ENCODE data around the gene OR51V1.
"Not testable (repeated sequence)": the region's sequence is repeated elsewhere in the genome, so short reads cannot be mapped to it uniquely, and the experiment has no call there.

Gene OR51V1

GRCh38 chr11:5174934-5175333 is 25.5 kb downstream of the OR51V1 start:
- in situ Hi-C loops (cut with MboI; ENCODE audit: low sequenced_read_pairs) = no loop called here

DNA sequence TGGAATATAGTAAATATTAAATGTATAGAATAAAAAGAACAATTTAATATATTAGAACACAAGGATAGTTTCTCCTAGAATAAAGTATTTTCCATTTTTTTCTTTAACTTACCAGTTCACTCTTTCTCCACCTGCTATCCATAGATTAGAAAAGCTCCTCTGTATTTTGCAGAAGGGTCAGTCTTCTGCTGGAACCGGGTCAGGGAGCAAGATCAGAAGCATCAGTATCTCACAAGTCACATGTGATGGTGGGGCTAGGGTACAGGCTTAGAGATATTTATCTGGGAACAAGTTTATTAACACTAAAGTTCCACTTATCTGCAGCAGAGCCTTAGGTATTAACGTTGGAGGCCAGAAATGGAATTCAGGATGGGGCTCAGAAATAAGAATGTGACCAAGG is 28.6 kb downstream of the OR51V1 start:
- in situ Hi-C loops (cut with MboI; ENCODE audit: low sequenced_read_pairs) = no loop called here

- in situ Hi-C loops (cut with MboI; ENCODE audit: low sequenced_read_pairs) = not testable (repeated sequence)
Observed at GRCh38 chr11:5165898-5166297, 34.6 kb downstream of the OR51V1 start.

DNA sequence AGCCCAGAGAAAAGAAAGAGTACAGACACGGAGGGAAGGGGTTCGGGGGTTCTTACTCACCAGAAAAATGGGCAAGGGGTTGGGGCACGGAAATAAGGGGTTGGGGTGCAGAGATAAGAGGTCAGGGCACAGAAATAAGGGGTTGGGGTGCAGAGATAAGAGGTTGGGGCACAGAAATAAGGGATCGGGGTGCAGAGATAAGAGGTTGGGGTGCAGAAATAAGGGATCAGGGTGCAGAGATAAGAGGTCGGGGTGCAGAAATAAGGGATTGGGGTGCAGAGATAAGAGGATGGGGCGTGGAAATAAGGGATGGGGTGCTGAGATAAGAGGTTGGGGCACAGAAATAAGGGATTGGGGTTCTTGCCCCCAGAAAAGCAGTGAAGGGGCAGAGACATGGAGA is 35.7 kb downstream of the OR51V1 start:
- in situ Hi-C loops (cut with MboI; ENCODE audit: low sequenced_read_pairs) = not testable (repeated sequence)

GRCh38 chr11:5161045-5161444 is 39.4 kb downstream of the OR51V1 start:
- in situ Hi-C loops (cut with MboI; ENCODE audit: low sequenced_read_pairs) = not testable (repeated sequence)

DNA sequence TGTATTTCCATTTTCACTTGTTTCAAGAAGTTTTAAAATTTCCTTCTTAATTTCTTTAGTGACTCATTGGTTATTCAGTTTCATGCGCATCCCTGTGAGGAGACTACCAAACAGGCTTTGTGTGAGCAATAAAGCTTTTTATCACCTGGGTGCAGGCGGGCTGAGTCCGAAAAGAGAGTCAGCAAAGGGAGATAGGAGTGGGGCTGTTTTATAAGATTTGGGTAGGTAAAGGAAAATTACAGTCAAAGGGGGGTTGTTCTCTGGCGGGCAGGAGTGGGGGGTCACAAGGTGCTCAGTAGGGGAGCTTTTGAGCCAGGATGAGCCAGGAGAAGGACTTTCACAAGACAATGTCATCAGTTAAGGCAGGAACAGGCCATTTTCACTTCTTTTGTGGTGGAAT is 40.3 kb downstream of the OR51V1 start:
- in situ Hi-C loops (cut with MboI; ENCODE audit: low sequenced_read_pairs) = not testable (repeated sequence)

DNA sequence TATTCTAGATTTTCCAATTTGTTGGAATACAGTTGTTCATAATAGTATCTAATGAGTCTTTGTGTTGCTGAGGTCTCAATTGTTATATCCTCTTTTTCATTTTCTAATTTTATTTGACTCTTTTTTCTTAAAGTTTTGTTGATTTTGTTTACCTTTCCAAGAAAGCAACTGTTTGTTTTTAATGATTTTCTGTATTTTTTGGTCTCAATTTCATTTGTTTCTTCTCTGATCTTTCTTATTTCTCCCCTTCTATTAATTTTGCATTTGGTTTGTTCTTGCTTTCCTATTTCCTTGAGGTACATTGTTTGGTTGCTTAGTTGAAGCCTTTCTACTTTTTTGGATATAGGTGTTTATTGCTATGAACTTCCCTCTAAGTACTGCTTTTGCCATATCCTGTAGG is 40.7 kb downstream of the OR51V1 start:
- in situ Hi-C loops (cut with MboI; ENCODE audit: low sequenced_read_pairs) = no loop called here

DNA sequence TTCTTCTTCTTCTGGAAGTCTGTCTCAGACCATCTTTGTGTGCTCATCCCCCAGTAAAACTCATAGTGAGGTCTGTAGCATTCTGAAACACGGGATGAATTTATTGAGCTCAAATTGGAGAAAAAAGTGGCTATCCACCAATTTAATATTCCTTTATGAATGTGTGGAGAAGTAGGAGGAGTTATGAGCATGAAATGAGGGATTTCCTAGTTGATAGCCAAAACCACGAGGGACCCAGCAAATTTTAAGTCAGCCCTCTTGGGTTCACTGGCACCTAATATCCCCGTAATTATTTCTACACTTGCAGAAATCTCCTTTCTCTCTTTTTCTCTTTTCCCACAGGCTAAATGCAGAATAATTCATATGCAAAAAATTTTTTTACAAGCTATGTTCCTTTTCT is 45.8 kb downstream of the OR51V1 start, which contains the start of gene OR52A1:
TSS of gene OR52A1 (minus strand) at position 101 of the 400 bp plus-strand sequence. CDS start 2,388 bp downstream, outside the sequence.
- in situ Hi-C loops (cut with MboI; ENCODE audit: low sequenced_read_pairs) = no loop called here

DNA sequence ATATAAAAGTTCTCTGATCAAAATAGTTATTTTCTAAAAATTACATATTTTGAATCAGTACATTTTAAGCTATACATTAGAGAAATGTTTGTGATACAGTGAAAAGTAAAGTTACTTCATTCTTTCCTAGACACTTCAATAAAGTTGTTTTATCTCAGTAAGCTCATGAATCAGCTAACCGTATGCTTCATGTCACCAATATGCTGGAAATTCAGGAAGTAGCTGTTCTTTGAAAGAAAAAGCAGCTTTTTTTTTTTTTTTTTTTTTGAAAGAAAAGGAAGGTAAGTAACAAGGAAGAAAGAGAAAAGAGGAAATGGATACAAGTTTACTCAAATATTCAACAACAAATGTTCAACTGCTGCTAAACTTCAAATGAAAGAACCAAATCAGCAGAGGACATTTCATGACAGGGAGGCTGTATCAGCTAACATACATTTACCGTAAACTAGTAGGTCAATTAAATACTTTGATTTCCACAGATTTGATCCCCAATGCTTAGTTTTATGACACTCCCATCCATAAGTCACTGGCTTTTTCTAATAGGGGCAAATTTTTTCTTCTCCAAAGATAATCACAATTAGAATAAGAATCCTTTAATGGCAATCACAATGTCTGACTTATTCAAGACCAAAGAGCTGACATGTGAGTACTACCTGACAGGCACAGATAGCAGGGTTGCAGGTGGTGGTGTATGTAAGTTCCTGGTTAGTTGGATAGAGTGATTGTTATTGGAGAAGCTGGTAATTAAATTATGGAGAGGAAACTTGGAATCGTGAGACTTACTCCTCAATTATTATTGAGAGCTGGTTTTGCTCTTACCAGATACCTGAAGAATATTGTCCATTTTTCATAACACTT is 46.7 kb downstream of the OR51V1 start:
- in situ Hi-C loops (cut with MboI; ENCODE audit: low sequenced_read_pairs) = no loop called here

GRCh38 chr11:5151713-5152153 is 48.7 kb downstream of the OR51V1 start:
- in situ Hi-C loops (cut with MboI; ENCODE audit: low sequenced_read_pairs) = no loop called here
